ENCODE data around the gene CCDC33. TPM values are rescaled to one million over a fixed set of nuclear protein-coding genes. Genes with fewer than 3 reads are reported as not detected.

Gene CCDC33
- total and polyA plus RNA-seq, 2 experiments from 2014 or later = 0.63 to 0.86 TPM

- H3K4me3 ChIP-seq = no peak overlapping the region
- H4K20me1 ChIP-seq (ENCODE audit: insufficient read depth, poor library complexity, severe bottlenecking) = no peaks in the 10 kb centered on the region
- DNase-seq (ENCODE audit: low spot score) = no peak
- no peaks in the 10 kb centered on the region for H3K27me3 ChIP-seq
- no peaks in the 10 kb centered on the region for H3K9me2 ChIP-seq (replicated peaks; ENCODE audit: insufficient read depth)
- H3K4me2 ChIP-seq = no peak overlapping the region
- 80% methylated on average over 10 of the region's 11 CpGs for WGBS (ENCODE audit: low lambda C conversion rate, missing lambda C conversion rate)
- H3K9me3 ChIP-seq (ENCODE audit: low read depth) = no peaks in the 10 kb centered on the region
- H3K79me2 ChIP-seq = no peaks in the 10 kb centered on the region
- no peaks in the 10 kb centered on the region for H3K36me3 ChIP-seq (replicated peaks; ENCODE audit: insufficient read depth, low read depth)
- H2AFZ ChIP-seq = no peak overlapping the region
- H3K27ac ChIP-seq = no peak overlapping the region
- TF ChIP-seq CTCF (IDR thresholded peaks at IDR 0.05; ENCODE audit: poor library complexity) = no peak
- no peak for TF ChIP-seq EZH2 (IDR thresholded peaks at IDR 0.05; ENCODE audit: borderline replicate concordance)
- no peak for TF ChIP-seq EZH2phosphoT487 (IDR thresholded peaks at IDR 0.05; ENCODE audit: low read depth, severe bottlenecking, unreplicated experiment)
- H3K4me1 ChIP-seq (ENCODE audit: insufficient read depth) = no peaks in the 10 kb centered on the region
These were observed 94.8 kb downstream of the CCDC33 start for GRCh38 chr15:74330861-74331408.

GRCh38 chr15:74332011-74332410 lies 95.9 kb downstream of the CCDC33 start:
- DNase-seq (ENCODE audit: low spot score) = no peak
- Histone ChIP-seq H3K9me3 (ENCODE audit: low read depth) (no peaks in the 10 kb centered on the region), H3K9me2 (replicated peaks; ENCODE audit: insufficient read depth) (no peaks in the 10 kb centered on the region), H3K4me2 (no peak overlapping the region), H3K36me3 (replicated peaks; ENCODE audit: insufficient read depth, low read depth) (no peaks in the 10 kb centered on the region), H3K79me2 (no peaks in the 10 kb centered on the region), H3K27ac (no peak overlapping the region), H3K4me1 (ENCODE audit: insufficient read depth) (no peaks in the 10 kb centered on the region), H3K27me3 (no peaks in the 10 kb centered on the region), H3K4me3 (no peak overlapping the region), H4K20me1 (ENCODE audit: insufficient read depth, poor library complexity, severe bottlenecking) (no peaks in the 10 kb centered on the region), H2AFZ (no peak overlapping the region)
- TF ChIP-seq EZH2 (IDR thresholded peaks at IDR 0.05; ENCODE audit: borderline replicate concordance) (no peak), CTCF (IDR thresholded peaks at IDR 0.05; ENCODE audit: poor library complexity) (no peak), EZH2phosphoT487 (IDR thresholded peaks at IDR 0.05; ENCODE audit: low read depth, severe bottlenecking, unreplicated experiment) (no peak)
- WGBS (ENCODE audit: low lambda C conversion rate, missing lambda C conversion rate) = 89% methylated on average over 3 of the region's 3 CpGs

GRCh38 chr15:74332611-74333010 lies 96.5 kb downstream of the CCDC33 start:
- H3K9me3 ChIP-seq (ENCODE audit: low read depth) = no peaks in the 10 kb centered on the region
- no peaks in the 10 kb centered on the region for H4K20me1 ChIP-seq (ENCODE audit: insufficient read depth, poor library complexity, severe bottlenecking)
- H3K4me2 ChIP-seq = no peak overlapping the region
- no peaks in the 10 kb centered on the region for H3K79me2 ChIP-seq
- TF ChIP-seq EZH2 (IDR thresholded peaks at IDR 0.05; ENCODE audit: borderline replicate concordance) (no peak), EZH2phosphoT487 (IDR thresholded peaks at IDR 0.05; ENCODE audit: low read depth, severe bottlenecking, unreplicated experiment) (no peak), CTCF (IDR thresholded peaks at IDR 0.05; ENCODE audit: poor library complexity) (no peak)
- no peak overlapping the region for H3K4me3 ChIP-seq
- no peak for DNase-seq (ENCODE audit: low spot score)
- H3K9me2 ChIP-seq (replicated peaks; ENCODE audit: insufficient read depth) = no peaks in the 10 kb centered on the region
- H3K4me1 ChIP-seq (ENCODE audit: insufficient read depth) = no peaks in the 10 kb centered on the region
- H3K27ac ChIP-seq = no peak overlapping the region
- WGBS (ENCODE audit: low lambda C conversion rate, missing lambda C conversion rate) = 95% methylated on average over 10 of the region's 10 CpGs
- no peaks in the 10 kb centered on the region for H3K27me3 ChIP-seq
- H2AFZ ChIP-seq = no peak overlapping the region
- H3K36me3 ChIP-seq (replicated peaks; ENCODE audit: insufficient read depth, low read depth) = no peaks in the 10 kb centered on the region
